Measurements from ENCODE around the gene ICE2.

DNA sequence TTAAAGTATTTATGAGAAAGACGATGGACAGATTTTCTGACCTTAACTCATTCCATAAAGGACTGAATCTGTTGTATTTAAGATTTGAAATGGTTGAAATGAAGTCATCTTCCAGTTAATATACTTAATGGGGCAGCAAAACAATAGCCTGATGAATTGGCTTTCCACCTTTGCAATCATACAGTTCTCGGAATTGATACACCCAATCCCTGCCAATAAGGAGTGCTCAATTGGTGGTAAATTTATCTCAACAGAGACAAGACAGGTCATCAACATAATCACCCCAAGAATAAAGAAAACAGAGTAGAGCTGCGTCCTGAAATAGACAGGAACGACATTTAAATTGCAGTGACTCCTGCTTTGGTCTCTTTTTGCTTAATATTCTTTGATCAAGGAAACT is 92.3 kb downstream of the ICE2 start:
- TF ChIP-seq EP300 (IDR thresholded peaks at IDR 0.05; ENCODE audit: borderline replicate concordance) = no peak
- TF ChIP-seq ZBTB7A (IDR thresholded peaks at IDR 0.05; ENCODE audit: low read depth) = no peak
- TF ChIP-seq, protein P1, sequence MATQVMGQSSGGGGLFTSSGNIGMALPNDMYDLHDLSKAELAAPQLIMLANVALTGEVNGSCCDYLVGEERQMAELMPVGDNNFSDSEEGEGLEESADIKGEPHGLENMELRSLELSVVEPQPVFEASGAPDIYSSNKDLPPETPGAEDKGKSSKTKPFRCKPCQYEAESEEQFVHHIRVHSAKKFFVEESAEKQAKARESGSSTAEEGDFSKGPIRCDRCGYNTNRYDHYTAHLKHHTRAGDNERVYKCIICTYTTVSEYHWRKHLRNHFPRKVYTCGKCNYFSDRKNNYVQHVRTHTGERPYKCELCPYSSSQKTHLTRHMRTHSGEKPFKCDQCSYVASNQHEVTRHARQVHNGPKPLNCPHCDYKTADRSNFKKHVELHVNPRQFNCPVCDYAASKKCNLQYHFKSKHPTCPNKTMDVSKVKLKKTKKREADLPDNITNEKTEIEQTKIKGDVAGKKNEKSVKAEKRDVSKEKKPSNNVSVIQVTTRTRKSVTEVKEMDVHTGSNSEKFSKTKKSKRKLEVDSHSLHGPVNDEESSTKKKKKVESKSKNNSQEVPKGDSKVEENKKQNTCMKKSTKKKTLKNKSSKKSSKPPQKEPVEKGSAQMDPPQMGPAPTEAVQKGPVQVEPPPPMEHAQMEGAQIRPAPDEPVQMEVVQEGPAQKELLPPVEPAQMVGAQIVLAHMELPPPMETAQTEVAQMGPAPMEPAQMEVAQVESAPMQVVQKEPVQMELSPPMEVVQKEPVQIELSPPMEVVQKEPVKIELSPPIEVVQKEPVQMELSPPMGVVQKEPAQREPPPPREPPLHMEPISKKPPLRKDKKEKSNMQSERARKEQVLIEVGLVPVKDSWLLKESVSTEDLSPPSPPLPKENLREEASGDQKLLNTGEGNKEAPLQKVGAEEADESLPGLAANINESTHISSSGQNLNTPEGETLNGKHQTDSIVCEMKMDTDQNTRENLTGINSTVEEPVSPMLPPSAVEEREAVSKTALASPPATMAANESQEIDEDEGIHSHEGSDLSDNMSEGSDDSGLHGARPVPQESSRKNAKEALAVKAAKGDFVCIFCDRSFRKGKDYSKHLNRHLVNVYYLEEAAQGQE (IDR thresholded peaks at IDR 0.05; ENCODE audit: low read depth) = no peak
- TF ChIP-seq FOXM1 (IDR thresholded peaks at IDR 0.05; ENCODE audit: borderline replicate concordance, low read depth) = no peak
- TF ChIP-seq TEAD4 (IDR thresholded peaks at IDR 0.05) = no peak
- TF ChIP-seq, protein P2, sequence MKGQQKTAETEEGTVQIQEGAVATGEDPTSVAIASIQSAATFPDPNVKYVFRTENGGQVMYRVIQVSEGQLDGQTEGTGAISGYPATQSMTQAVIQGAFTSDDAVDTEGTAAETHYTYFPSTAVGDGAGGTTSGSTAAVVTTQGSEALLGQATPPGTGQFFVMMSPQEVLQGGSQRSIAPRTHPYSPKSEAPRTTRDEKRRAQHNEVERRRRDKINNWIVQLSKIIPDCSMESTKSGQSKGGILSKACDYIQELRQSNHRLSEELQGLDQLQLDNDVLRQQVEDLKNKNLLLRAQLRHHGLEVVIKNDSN (IDR thresholded peaks at IDR 0.05) = no peak

Measured in Ishikawa (cell line).